SK-N-SH treated with all-trans-retinoic acid at 6 μM for 48 hours (cell line): ENCODE data around the gene NGB.

Experiments
- ARNTL ChIP-seq: fragments of 450-650 bp; formaldehyde crosslinking; IDR thresholded peaks from 2 replicates; pipeline ENCODE4 v1.5.0; 2020; ENCODE audit warnings: low read depth, mild to moderate bottlenecking, moderate library complexity, borderline replicate concordance
- BACH2 ChIP-seq: fragments of 250-450 bp; sonication (Bioruptor Pico); IDR thresholded peaks from 2 replicates; pipeline ENCODE4 v1.9.0; 2021; ENCODE audit warnings: mild to moderate bottlenecking, borderline replicate concordance
- CREB5 ChIP-seq: fragments of 250-450 bp; sonication (Bioruptor Pico); IDR thresholded peaks from 2 replicates; pipeline ENCODE4 v1.5.1; 2020; ENCODE audit warnings: low read depth, mild to moderate bottlenecking, moderate library complexity
- ESRRG ChIP-seq: fragments of 250-450 bp; sonication (Bioruptor Pico); IDR thresholded peaks from 2 replicates; pipeline ENCODE4 v1.6.1; 2021; ENCODE audit warnings: mild to moderate bottlenecking
- GLIS3 ChIP-seq: fragments of 250-450 bp; sonication (Bioruptor Pico); IDR thresholded peaks from 2 replicates; pipeline ENCODE4 v1.5.0; 2020; ENCODE audit warnings: mild to moderate bottlenecking, moderate library complexity
- PATZ1 ChIP-seq: fragments of 250-450 bp; sonication (Bioruptor Pico); IDR thresholded peaks from 2 replicates; pipeline ENCODE4 v1.8.0; 2020; ENCODE audit warnings: mild to moderate bottlenecking, moderate library complexity, borderline replicate concordance
- POU6F1 ChIP-seq: fragments of 250-450 bp; sonication (Bioruptor Pico); IDR thresholded peaks from 2 replicates; pipeline ENCODE4 v1.8.0; 2021; ENCODE audit warnings: low read depth, mild to moderate bottlenecking, moderate library complexity, borderline replicate concordance
- RARB ChIP-seq: fragments of 250-450 bp; sonication (Bioruptor Pico); IDR thresholded peaks from 2 replicates; pipeline ENCODE4 v1.8.0; 2021; ENCODE audit warnings: mild to moderate bottlenecking, moderate library complexity
- ZC3H10 ChIP-seq: fragments of 250-450 bp; sonication (Bioruptor Pico); IDR thresholded peaks from 2 replicates; pipeline ENCODE4 v1.5.1; 2021; ENCODE audit warnings: mild to moderate bottlenecking, moderate library complexity
- ZFP3 ChIP-seq: fragments of 250-450 bp; sonication (Bioruptor Pico); IDR thresholded peaks from 2 replicates; pipeline ENCODE4 v1.5.0; 2020; ENCODE audit warnings: mild to moderate bottlenecking, moderate library complexity
- ZFP30 ChIP-seq: fragments of 450-650 bp; formaldehyde crosslinking; IDR thresholded peaks from 2 replicates; pipeline ENCODE4 v1.5.0; 2022; ENCODE audit warnings: mild to moderate bottlenecking, moderate library complexity
- ZNF70 ChIP-seq: fragments of 450-650 bp; formaldehyde crosslinking; IDR thresholded peaks from 2 replicates; pipeline ENCODE4 v1.5.0; 2020; ENCODE audit warnings: mild to moderate bottlenecking, moderate library complexity
- ZNF8 ChIP-seq: fragments of 450-650 bp; formaldehyde crosslinking; IDR thresholded peaks from 2 replicates; pipeline ENCODE4 v1.5.0; 2020; ENCODE audit warnings: mild to moderate bottlenecking, moderate library complexity

GRCh38 chr14:77286576-77286975, 15.6 kb upstream of the NGB start:
- TF ChIP-seq PATZ1, result no peak
- TF ChIP-seq RARB (CRISPR knock-in tag), result no peak
- TF ChIP-seq ZFP3, result no peak
- TF ChIP-seq ZNF70 (CRISPR knock-in tag), result no peak
- TF ChIP-seq ARNTL (CRISPR knock-in tag), result no peak
- no peak for TF ChIP-seq CREB5 (CRISPR knock-in tag)
- TF ChIP-seq BACH2 (CRISPR knock-in tag), result no peak
- no peak for TF ChIP-seq ZFP30 (CRISPR knock-in tag)
- no peak for TF ChIP-seq ZNF8 (CRISPR knock-in tag)
- no peak for TF ChIP-seq ESRRG (CRISPR knock-in tag)
- no peak for TF ChIP-seq POU6F1 (CRISPR knock-in tag)
- TF ChIP-seq GLIS3, result no peak
- TF ChIP-seq ZC3H10 (CRISPR knock-in tag), result no peak
